ENCODE measurements around the gene PSMB7.

The PSMB7 gene

DNA sequence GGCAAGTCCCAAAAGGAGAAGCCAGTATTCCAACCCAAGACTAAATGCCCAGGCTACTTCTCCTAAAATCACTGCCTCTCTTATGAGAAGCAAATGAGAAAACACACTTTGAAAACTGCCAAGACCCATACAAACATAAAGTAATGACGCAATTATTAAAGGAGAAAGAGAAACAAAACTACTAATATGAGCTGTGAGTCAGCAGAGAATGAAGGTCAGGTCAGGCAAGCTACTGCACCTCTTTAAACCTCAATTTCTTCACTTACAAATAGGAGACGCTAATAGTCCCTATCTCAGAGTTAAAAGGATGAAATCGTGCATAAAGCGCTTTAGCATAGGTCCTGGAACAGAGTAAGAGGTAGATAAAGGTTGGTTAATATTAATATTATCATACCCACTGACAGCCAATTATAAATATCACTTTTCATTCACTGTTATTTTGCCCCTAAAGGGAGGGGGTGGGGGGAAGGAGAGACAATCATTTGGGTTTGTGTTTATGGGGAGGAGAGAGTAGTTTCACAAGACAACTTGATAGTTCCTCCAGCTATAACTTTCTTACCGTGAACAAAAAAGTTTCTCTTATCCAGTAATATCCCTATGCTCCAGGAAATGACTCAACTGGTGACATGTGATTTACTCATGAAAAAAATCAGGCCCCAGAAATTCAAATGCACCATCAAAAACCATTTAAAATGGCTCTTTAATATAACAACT lies 3.6 kb downstream of the PSMB7 start:
- DNase-seq (ENCODE audit: low read depth in 2 of 2): no peak

DNA sequence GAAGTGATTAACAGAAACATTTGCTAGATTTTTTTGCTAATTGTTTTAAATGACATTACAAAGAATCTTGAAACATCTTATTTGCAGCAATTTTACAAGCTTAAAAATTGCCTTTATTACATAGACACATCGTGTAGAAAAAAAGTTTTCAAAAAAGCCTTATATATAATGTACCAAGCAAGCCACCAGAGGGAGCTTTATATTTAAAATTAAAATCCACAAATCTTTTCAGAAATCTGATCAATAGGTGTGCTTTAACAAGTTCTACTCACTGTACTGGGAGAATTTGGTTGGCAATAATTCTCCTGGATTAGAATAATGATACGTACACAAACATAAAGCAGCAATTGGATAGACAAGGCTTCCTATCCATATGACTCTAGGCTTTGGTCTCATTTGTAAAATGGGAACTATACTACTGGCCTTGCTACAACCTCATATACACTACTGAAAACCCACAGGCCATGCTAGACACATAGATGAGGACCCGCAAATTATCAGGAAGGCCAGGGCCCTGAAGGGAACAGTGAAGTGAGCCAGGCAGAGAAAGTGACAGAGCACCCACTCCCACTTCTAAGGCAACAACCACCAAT lies 4.8 kb downstream of the PSMB7 start:
- DNase-seq (ENCODE audit: low read depth in 2 of 2): no peak

DNA sequence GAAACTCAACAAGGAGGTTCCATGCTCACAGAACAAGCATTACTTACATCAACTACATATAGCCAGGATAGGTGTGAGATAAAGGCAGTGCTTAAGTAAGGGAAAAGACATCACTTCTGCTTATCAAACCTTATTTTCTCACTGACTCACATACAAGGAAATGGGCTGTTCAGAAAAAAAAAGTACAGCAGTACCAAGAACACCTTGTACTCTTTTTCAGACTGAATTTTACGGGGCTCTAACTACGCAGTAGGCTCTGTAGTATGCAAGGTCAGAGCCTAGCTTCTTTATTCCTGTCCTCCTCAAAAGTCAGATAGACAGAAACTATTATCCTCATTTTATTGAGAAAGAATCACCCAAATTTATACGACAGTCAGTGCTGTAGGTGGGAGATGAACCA lies 5.8 kb downstream of the PSMB7 start:
- DNase-seq (ENCODE audit: low read depth in 2 of 2): no peak

DNA sequence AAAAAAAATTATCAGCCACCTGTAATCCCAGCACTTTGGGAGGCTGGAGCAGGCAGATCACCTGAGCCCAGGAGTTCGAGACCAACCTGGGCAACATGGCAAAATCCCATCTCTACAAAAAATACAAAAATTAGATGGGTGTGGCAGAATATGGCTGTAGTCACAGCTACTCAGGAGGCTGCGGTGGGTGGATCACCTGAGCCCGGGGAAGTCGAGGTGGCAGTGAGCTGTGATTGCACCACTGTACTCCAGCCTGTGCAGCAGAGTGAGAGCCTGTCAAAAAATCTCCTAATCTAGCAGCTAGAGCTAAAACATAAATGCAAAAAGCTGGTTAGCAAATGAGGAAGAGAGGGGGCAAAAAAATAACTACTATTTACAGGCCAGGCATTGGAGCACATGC lies 12.0 kb downstream of the PSMB7 start:
- DNase-seq (ENCODE audit: low read depth in 2 of 2): no peak

DNA sequence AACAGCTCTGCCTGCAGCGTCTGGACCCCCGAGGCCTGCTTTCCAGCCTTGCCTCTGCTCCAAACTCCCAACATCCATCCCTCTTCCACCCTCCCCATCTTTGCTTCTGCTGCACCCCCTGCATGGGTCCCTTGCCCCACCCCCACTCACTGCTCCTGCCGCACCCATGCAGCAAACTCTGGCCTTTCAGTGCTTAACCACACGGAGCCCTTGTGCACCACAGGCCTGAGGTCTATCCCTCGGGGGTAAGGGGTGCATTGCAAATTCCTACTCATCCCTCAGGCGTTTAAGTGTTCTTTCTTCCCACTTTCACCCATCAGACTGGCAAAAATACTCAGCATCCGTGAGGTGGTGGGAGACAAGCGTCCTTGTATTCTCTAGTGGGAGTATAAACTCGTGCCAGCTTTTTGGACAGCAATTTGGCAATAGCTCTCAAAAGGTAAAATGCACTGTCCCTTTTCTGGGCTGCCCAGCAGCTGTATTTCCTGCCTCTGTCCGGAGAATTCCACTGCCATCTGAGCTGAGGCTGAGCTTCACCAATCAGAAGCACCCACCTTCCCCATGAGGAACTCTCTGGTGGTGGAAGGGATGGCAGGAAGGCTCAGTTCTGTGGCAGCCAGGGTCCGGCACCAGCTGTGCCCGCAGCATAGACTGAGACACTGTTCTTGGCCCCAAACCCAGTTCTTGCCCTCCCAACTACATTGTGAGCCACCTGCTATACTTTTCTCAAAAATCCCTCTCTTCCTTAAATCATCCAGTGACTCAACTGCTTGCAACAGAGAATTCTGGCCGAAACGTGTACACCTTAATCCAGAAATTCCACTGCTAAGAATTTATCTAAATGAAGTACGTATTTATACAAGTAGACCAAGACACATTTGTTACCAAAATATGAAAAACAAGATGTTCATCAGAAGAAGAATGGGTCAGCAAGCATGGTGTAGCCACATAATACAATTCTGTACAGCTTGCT lies 15.0 kb downstream of the PSMB7 start:
- no peak for DNase-seq (ENCODE audit: low read depth in 2 of 2)

DNA sequence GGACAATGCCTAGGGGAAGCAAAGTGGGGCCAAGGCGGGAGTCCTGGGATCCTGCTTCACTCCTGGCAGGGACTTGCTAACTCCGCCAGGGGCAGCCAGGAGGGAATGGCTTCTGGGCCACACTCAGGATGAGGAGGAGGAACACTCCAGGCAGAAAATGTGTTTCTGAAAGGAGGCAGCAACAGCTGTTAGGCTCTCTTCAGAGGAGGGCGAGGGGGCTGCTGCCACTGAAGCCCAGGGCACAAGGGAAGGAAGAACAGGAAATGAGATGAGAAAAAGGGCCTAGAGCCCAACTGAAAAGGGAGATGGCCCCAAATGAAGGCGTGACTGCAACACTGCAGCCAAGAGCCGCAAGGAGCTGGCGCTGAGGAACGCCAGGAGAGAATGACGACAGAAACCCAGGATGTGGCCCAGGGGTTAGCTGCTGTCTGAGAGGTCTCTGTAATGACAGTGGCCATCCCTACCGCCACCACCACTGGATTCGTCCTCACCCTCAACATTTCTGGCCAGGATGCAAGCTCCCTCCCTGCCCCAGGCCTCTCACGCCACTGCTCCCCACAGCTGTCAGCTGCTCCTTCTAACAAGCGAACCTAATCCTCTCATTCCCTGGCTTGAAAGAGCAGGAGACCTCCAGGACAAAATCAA lies 15.8 kb downstream of the PSMB7 start:
- no peak for DNase-seq (ENCODE audit: low read depth in 2 of 2)

DNA sequence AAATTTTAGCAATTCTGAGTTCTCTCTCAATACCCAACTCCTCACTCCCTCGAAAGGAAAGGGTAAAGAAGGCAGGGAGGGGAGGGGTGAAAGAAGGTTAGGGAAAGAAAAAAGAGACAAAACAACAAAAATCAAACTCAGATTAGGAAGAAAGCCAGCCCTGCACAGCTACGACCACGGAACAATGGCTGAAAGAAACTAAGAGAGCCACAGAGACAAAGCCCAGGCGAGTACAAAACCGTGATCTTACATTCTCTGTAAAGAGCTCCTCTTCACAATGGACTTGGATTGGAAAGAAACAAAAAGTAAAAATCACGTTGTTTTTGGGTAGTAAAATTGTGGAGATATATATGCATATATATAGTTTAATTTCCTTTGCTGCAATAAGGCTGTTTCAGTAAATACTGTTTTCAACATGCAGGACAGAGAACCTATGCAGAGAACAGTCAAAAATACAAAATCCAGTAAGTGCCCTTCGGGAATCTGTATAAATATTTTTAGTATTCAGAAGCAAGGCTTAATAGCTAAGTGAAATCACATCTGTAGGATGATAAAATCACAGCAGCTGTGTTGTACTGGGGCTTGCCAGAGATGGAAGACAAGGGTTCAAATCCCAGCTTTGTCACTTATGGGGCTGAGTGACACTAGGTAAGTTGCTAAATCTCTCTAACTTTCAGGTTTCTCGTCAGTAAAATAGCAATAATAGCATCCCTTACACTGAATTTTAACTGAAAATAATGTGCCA lies 16.9 kb downstream of the PSMB7 start:
- DNase-seq (ENCODE audit: low read depth in 2 of 2): no peak

DNA sequence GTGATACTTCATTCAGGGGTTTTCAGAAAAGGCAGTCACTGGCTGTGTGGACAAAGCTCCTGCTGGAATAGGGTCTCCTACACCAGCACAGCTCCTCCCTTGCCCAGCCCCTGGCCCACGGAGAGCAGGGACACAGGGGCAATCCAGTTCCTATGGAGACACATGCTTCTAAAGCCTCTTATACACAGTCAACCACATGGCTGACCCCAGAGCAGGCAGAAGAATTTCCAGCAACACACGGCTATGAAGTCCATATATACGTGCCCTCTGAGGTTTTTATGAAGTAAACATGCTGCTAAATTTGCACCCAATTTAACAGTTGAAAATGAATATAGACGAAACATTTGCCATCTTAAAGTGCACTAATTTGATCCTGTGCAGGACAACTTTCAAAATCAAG lies 19.4 kb downstream of the PSMB7 start:
- no peak for DNase-seq (ENCODE audit: low read depth in 2 of 2)

DNA sequence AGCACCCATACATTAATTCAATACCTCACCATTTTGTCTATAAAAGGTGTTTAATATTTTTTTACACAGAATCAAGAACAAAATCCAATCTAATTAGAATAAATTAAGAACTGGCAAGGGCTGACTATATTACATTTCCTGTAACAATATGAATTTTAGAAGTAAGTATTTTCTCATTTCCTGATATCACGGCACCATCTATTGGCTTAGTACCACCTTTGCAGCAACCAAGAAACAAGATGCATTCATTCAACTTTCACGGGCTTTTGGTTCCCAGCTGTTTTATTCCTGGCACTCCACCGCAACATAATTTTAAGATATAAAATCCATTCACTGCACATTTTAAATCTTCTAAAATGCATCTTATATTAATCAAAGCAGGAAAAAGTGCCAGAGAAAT lies 20.6 kb downstream of the PSMB7 start:
- no peak for DNase-seq (ENCODE audit: low read depth in 2 of 2)

DNA sequence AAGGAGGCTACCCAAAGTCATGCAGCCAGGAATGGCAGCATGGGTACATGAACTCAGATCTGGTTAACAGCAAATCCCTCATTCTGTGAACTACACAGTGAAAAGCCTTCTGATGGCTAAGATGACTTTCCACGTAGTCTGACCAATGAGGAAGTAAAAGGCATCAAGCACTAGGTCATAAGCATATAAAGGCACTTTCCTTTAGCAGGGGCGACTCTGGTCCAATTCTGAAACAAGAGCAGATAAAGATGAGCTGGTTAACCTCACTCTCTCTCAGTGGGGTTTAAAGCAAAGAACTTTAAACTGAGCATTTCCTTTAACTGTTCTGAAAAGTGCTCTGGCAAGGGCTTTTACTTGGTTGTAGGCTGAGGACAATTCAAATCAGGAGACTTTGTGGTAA lies 21.1 kb downstream of the PSMB7 start:
- DNase-seq (ENCODE audit: low read depth in 2 of 2): no peak

DNA sequence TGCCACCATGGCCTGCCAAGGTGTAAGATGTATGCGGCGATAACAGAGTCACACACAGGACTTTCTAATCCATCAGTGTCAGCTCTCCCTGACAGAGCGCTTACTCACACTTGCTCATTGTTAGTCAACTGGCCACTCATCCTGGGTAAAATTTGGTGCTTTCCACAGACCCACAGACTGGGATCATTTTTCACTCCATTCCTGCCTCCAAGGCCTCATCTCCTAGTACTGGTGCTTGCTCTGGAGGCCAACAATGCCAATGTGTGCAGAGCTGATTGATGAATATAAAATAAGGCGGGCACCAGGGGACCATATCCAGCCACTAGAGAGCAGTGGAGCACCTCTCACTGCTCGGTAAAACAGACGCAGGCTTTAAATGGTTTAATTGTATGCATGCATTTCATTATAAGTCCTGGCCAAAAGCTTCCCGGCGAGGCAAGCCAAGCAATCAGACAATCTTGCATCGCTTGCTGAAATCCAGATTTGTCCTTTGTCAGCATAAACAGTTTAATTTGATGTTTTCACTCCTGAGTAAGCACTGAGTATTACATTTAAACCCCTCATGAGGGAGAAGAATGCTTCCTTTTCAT lies 22.3 kb downstream of the PSMB7 start:
- no peak for DNase-seq (ENCODE audit: low read depth in 2 of 2)

DNA sequence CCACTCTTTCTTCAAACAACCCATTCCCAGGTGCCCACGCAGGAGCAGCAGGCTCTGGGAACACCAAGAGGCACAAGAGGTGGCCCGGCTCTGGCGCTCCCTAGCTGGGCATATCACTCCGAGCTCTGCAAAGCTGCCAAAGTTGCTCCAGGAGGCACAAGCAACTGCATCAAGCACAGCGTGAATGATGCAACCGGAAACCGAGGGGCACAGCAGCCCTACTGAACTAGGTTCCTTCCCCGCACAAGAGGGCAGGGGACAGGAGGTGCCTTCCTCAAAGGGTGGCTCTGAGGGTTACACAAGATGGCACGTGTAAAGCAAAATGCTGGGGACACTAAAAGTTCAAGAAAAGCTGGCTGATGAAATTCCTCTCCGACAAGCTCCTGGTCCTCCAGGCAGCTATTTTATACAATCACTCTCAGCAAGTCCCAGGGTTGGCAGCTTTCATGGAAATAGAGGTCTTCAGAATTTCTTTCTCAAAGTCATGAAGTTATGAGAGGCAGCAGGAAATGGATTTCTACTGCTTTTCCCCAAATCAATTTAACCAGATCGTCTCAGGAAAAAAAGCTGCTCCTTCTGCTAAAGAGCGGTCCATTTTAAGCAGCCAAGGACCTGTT lies 22.9 kb downstream of the PSMB7 start:
- DNase-seq (ENCODE audit: low read depth in 2 of 2): no peak

DNA sequence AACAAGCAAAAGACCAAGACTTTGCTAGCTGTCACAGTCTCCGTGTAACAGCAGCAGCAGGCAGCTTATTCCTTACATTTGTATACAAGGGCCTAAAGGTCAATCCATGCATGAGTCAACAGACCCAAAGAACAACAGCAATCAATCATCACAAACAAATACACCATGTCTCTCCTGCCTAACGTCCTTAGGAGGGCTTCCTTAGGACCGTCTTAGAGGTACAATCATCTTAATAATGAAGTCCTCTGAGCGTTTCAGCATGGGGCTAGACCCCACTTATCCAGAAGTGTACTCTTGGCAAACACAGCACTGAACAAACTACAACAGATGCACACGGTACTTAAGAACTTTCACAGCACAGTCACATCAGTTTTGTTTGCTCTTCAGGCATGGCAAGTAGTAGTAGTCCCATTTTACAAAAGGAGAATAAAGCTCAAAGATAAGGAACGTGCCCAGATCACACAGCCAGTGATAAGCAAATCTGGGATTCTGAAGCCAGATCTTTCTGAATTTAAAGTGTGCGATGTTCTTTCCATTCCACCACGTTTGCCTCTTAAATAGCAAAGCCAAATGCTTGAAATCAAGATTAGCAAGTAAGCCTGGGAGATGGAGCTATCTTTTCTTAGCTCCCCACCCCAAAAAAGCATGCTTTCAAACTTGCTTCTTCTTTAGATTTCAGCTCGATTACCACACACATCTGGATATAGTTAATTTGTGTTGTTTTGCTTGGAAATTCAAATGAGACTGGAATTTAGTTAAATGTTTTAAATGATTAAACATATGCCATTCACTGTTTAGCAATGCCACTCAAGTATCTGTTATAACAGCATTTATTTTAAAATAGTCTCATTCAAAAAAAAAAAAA lies 24.2 kb downstream of the PSMB7 start:
- DNase-seq (ENCODE audit: low read depth in 2 of 2): no peak

DNA sequence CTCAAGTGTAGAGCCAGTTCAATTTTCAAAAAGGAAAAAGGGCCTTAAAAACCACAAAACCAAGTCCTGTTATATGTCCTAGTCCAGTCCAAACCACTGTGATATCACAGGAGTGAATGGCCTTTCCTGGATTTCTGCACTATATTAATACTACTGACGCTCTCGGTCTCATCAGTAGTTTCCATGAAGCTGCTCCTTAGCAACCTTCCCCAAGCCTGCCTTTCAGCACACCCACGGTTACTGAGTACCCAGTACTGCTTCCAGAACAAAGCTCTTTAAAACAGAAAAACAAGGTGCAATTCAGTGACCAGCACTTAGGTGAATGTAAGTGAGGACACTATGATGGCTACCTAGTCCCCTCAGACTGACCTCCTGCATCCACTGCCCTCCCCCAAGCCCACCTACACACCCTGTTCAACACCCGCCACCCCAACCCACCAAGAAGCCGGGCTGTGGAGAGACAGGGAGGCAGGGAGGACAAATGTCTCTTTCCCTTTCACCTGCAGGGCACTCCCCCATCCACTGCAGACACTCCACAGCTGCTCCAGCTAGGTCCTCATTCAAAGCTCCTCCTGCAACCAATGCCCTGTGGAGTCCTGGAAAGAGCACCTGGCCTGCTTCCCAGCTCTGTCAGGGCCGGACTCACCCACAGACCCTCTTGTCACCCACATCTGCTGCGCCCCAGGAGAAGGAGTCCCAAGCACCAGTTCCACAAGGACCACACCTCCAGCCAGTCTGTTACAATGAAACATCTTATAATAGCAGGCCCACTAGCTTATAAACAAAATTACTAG lies 25.9 kb downstream of the PSMB7 start:
- DNase-seq (ENCODE audit: low read depth in 2 of 2): no peak

DNA sequence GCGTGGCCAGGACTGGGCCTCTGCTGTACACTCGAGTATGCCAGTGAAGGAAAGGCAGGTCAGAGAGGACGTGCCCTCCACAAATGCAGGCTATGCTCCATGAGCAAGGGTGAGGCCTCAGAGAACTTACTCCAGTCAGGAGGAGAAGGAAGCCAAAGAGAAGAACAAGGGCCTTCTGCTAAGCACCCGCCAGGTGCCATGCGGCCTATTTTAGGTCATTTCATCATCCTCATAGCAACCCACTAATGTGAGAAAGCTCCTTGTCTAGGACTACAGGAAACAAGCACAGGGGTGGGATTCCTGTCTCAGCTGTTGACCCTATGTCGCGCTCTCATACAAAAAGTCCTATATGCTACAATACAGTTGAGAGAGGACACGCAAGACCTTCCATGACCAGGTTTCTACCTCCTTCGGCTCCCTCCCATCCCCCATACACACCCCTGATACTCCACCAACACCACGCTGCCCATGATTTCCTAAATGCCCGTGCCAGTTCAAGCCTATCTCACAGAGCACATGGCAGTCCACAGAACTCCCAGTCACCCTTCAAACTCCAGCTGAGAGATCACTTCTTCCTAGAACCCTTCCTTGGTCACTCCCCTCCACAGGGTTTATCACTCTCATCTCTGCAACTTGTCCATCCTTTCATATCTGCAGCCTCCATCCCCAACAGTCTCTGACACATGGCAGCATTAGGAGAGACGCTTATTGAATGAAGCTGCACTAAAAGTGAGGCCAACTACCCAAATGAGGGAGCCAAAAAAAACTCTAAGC lies 26.8 kb downstream of the PSMB7 start:
- DNase-seq (ENCODE audit: low read depth in 2 of 2): no peak

DNA sequence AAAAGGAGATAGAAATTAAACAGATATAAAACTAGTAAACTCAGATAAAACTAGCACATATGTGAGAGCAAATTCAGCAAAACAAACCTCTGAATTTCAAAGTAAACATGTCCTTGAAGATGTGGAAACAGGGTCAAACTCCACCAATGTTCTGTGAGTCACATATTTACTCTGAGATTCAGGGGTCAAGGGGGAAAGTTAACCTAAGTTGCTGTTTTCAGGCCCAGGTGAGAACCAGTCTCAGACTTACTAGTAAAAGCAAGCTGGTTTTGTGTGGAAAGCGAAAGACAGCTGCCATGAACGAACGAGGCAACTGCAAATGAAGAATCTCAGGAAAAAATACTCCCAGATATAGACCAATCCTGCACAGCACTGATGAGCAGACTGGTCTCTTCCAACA lies 29.0 kb downstream of the PSMB7 start:
- DNase-seq (ENCODE audit: low read depth in 2 of 2): no peak

DNA sequence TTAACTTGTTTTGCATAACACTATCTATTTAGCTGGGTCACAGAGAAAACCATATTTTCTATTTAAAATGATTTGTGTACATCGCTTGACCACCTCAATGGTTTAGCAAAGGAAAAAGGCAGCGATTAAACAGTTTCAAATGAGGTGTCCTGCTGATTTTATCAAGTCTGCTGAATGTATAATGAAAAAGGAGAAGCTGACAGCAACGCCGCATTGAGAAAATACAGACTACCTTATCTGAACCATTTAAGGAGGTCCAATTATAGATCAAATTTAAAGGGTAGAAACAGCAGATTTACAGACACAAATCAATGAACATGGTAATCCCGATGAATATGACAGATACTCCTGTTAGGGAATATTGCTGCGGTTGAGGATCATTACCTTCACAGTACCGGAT lies 29.6 kb downstream of the PSMB7 start:
- DNase-seq (ENCODE audit: low read depth in 2 of 2): no peak

DNA sequence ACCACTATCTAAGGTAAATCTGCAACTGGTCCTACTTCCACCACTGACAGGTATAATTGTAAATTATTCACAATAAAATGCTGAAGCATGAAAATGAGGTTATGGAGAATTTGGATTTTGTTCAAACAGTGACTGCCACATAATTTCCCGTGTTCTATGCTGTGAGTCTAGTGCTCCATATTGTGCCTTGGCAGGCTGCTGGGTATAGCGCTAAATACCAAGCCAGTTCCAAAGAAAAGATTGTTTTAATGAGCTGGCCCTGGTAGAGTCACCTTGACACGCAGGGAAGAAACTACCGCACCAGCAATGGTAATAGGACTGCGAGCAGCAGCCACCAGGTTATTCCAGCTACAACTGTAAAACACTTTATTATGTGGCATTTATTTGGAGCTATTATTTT lies 30.4 kb downstream of the PSMB7 start:
- DNase-seq (ENCODE audit: low read depth in 2 of 2): no peak
